ENCODE data around the gene CENPB. TPM values are rescaled to one million over a fixed set of nuclear protein-coding genes. Genes with fewer than 3 reads are reported as not detected.

CENPB gene
- total RNA-seq, 2 experiments from 2014 or later = 25.1 to 25.3 TPM

- Mint-ChIP-seq H3K4me1 (ENCODE audit: low read depth) (no peaks in the 10 kb centered on the region), H3K4me3 (no peak overlapping the region), H3K27me3 (peaks cover 34% of the 10 kb centered on the region), H3K9me3 (no peaks in the 10 kb centered on the region), H3K36me3 (ENCODE audit: low read depth) (no peaks in the 10 kb centered on the region), H3K27ac (no peak overlapping the region)
- ChIA-PET CTCF (no interaction called here), POLR2A (no interaction called here)
- no peak for TF ChIP-seq CTCF (IDR thresholded peaks at IDR 0.05)
- no peak overlapping the region for H3K4me3 ChIP-seq (ENCODE audit: low read length)
- no peak for DNase-seq
- H3K27ac ChIP-seq (ENCODE audit: low read depth in 1 of 2, low read length in 2 of 2) = no peak overlapping the region
- no peak for ATAC-seq (ENCODE audit: poor library complexity)
- intact Hi-C loops (cut with DNase I, micrococcal nuclease) = no loop called here
- H3K9me3 ChIP-seq (ENCODE audit: control insufficient read depth in 1 of 2, insufficient read depth in 1 of 2, low read length in 2 of 2) = no peaks in the 10 kb centered on the region
- H3K36me3 ChIP-seq (ENCODE audit: insufficient read depth, low read length) = no peaks in the 10 kb centered on the region
- H3K4me1 ChIP-seq (ENCODE audit: insufficient read depth, low read length) = no peaks in the 10 kb centered on the region
- H3K27me3 ChIP-seq (ENCODE audit: control insufficient read depth in 1 of 2, insufficient read depth in 2 of 2, low read length in 2 of 2) = peaks cover 18 to 21% of the 10 kb centered on the region in 2 experiments
These were observed 50.8 kb downstream of the CENPB start for GRCh38 chr20:3735768-3736167.

GRCh38 chr20:3734111-3734843, 52.3 kb downstream of the CENPB start:
- intact Hi-C loops (cut with DNase I, micrococcal nuclease) = no loop called here
- H3K4me3 Mint-ChIP-seq = no peak overlapping the region
- CTCF ChIA-PET = no interaction called here
- H3K4me1 Mint-ChIP-seq (ENCODE audit: low read depth) = no peaks in the 10 kb centered on the region
- ATAC-seq (ENCODE audit: poor library complexity) (no peak), DNase-seq (no peak)
- H3K36me3 Mint-ChIP-seq (ENCODE audit: low read depth) = no peaks in the 10 kb centered on the region
- Histone ChIP-seq H3K9me3 (ENCODE audit: control insufficient read depth in 1 of 2, insufficient read depth in 1 of 2, low read length in 2 of 2) (no peaks in the 10 kb centered on the region), H3K27me3 (ENCODE audit: control insufficient read depth in 1 of 2, insufficient read depth in 2 of 2, low read length in 2 of 2) (peaks cover 26 to 29% of the 10 kb centered on the region in 2 experiments), H3K36me3 (ENCODE audit: insufficient read depth, low read length) (no peaks in the 10 kb centered on the region), H3K27ac (ENCODE audit: low read depth in 1 of 2, low read length in 2 of 2) (no peak overlapping the region), H3K4me3 (ENCODE audit: low read length) (no peak overlapping the region), H3K4me1 (ENCODE audit: insufficient read depth, low read length) (no peaks in the 10 kb centered on the region)
- TF ChIP-seq CTCF (IDR thresholded peaks at IDR 0.05) = no peak
- peaks cover 46% of the 10 kb centered on the region for H3K27me3 Mint-ChIP-seq
- POLR2A ChIA-PET = no interaction called here
- H3K27ac Mint-ChIP-seq = no peak overlapping the region
- H3K9me3 Mint-ChIP-seq = no peaks in the 10 kb centered on the region

Other genes starting within 250 kb of the CENPB start
- gene GFRA4, start 123.3 kb downstream of the CENPB start, total RNA-seq = not detected
- gene ADAM33, start 104.7 kb downstream of the CENPB start, total RNA-seq = not detected
- under 1 TPM; 0.08 to 0.11 TPM for gene SIGLEC1, start 74.1 kb downstream of the CENPB start, total RNA-seq
- under 1 TPM in 1 of 2 experiments, not detected in 1; 0.08 TPM for gene HSPA12B, start 54.1 kb downstream of the CENPB start, total RNA-seq
- 10 to 100 TPM; 11.2 to 11.6 TPM for gene ADISSP, start 19.0 kb downstream of the CENPB start, total RNA-seq
- not detected for gene SPEF1, start 5.3 kb downstream of the CENPB start, total RNA-seq
- gene CDC25B, start 9.6 kb upstream of the CENPB start, total RNA-seq = 100 to 1,000 TPM; 144 TPM
- 1 to 10 TPM; 6.0 TPM for gene AP5S1, start 33.8 kb upstream of the CENPB start, total RNA-seq
- gene MAVS, start 60.1 kb upstream of the CENPB start, total RNA-seq = 10 to 100 TPM; 13.6 to 14.7 TPM
- 10 to 100 TPM; 49.0 to 51.1 TPM for gene PANK2, start 102.6 kb upstream of the CENPB start, total RNA-seq
- 1 to 10 TPM; 6.8 to 8.1 TPM for gene RNF24, start 228.8 kb upstream of the CENPB start, total RNA-seq